Gastroesophageal sphincter (tissue), 3 donors: ENCODE results near the gene SEL1L2.

Experiments used
- EP300 ChIP-seq: sonication (generic); formaldehyde crosslinking; IDR thresholded peaks from one replicate; pipeline ENCODE4 v1.6.1; 2017; ENCODE audit warnings: antibody characterized with exemption, mild to moderate bottlenecking
- POLR2A ChIP-seq, 2 donors: fragments of 450-650 bp; IDR thresholded peaks; one replicate each; pipeline ENCODE4 v1.6.1; 2017; ENCODE audit warnings: antibody characterized with exemption in 2 of 2, mild to moderate bottlenecking in 2 of 2, moderate library complexity in 1 of 2
- TF ChIP-seq, protein P1 (sequence below), 4 experiments: fragments of 200-600 bp in 2 of 4; fragments of 450-650 bp in 2 of 4; sonication (generic) in 1 of 4; IDR thresholded peaks; one replicate each; pipeline ENCODE4 v1.5.1; 2017 to 2019; ENCODE audit warnings: antibody characterized with exemption in 4 of 4, mild to moderate bottlenecking in 2 of 4, moderate library complexity in 2 of 4

DNA sequence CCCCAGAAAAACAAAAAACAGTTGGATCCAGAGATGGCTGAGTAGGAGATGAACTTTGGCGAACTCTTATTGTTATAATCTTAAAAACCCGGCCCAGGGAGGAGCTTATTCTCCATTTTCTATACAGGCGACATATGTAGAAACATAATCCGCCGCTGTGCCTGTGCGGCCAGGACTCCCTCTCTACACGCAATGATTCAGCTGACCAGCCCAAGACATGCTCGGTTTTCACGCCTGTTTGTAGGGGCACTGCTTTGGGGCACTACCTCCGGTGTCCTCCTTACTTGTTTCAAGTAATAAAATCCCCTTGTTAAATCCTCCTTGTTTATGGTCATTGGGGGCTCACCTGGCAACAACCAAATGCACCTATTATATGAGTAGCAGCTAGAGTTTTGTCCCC lies 89.9 kb downstream of the SEL1L2 start:
- TF ChIP-seq EP300 = no peak
- TF ChIP-seq, protein P1, sequence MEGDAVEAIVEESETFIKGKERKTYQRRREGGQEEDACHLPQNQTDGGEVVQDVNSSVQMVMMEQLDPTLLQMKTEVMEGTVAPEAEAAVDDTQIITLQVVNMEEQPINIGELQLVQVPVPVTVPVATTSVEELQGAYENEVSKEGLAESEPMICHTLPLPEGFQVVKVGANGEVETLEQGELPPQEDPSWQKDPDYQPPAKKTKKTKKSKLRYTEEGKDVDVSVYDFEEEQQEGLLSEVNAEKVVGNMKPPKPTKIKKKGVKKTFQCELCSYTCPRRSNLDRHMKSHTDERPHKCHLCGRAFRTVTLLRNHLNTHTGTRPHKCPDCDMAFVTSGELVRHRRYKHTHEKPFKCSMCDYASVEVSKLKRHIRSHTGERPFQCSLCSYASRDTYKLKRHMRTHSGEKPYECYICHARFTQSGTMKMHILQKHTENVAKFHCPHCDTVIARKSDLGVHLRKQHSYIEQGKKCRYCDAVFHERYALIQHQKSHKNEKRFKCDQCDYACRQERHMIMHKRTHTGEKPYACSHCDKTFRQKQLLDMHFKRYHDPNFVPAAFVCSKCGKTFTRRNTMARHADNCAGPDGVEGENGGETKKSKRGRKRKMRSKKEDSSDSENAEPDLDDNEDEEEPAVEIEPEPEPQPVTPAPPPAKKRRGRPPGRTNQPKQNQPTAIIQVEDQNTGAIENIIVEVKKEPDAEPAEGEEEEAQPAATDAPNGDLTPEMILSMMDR (IDR thresholded peaks at IDR 0.05) = no peak
- no peak for TF ChIP-seq POLR2A (IDR thresholded peaks at IDR 0.05)
